AG10803 (cell line): ENCODE results near the gene CATSPER3.

Experiments
- DNase-seq: peaks from one replicate; pipeline ENCODE4 v3.0.0; 2010; ENCODE audit warnings: low read depth
- H3K4me3 ChIP-seq: 2 replicates; pipeline ENCODE4 v1.5.1; 2011; ENCODE audit warnings: mild to moderate bottlenecking, low read length, control low read depth
- CTCF ChIP-seq: conservative IDR thresholded peaks from 2 replicates; pipeline ENCODE4 v1.5.1; 2011; ENCODE audit warnings: mild to moderate bottlenecking, low read length, control low read depth, inconsistent platforms

The CATSPER3 gene

GRCh38 chr5:135041726-135042125 lies 74.0 kb downstream of the CATSPER3 start:
- no peak for DNase-seq
- no peak overlapping the region for H3K4me3 ChIP-seq
- TF ChIP-seq CTCF, result no peak

- DNase-seq, result no peak
- H3K4me3 ChIP-seq, result no peak overlapping the region
- no peak for TF ChIP-seq CTCF
These were observed 74.9 kb downstream of the CATSPER3 start for GRCh38 chr5:135042595-135042994.

- TF ChIP-seq CTCF, result no peak
- no peak overlapping the region for H3K4me3 ChIP-seq
These were observed 77.8 kb downstream of the CATSPER3 start for GRCh38 chr5:135045488-135045887.

GRCh38 chr5:135046661-135047346 lies 79.1 kb downstream of the CATSPER3 start:
- no peak for TF ChIP-seq CTCF
- DNase-seq, result no peak

More at GRCh38 chr5:135045488-135045887, 77.8 kb downstream of the CATSPER3 start:
- no peak for DNase-seq

GRCh38 chr5:135047347-135047695 lies 79.6 kb downstream of the CATSPER3 start:
- TF ChIP-seq CTCF, result no peak

More at GRCh38 chr5:135046661-135047346, 79.1 kb downstream of the CATSPER3 start:
- no peak overlapping the region for H3K4me3 ChIP-seq

GRCh38 chr5:135048286-135048685 lies 80.6 kb downstream of the CATSPER3 start:
- DNase-seq, result no peak
- TF ChIP-seq CTCF, result no peak
- H3K4me3 ChIP-seq, result no peak overlapping the region

More at GRCh38 chr5:135047347-135047695, 79.6 kb downstream of the CATSPER3 start:
- DNase-seq, result no peak
- no peak overlapping the region for H3K4me3 ChIP-seq

GRCh38 chr5:135048930-135049329 lies 81.2 kb downstream of the CATSPER3 start:
- H3K4me3 ChIP-seq, result no peak overlapping the region
- DNase-seq, result no peak
- no peak for TF ChIP-seq CTCF
